K562 (cell line): ENCODE measurements around the gene TUT1. TPM values are rescaled to one million over a fixed set of nuclear protein-coding genes. Genes with fewer than 3 reads are reported as not detected.

Source experiments
- DDX20 ChIP-seq: fragments of 450-650 bp; IDR thresholded peaks from 2 replicates; pipeline ENCODE4 v1.6.1; 2016; ENCODE audit warnings: missing genetic modification characterization, low read depth, mild to moderate bottlenecking, missing compliant biosample characterization, moderate library complexity
- ELF2 ChIP-seq: fragments of 250-450 bp; sonication (Bioruptor Pico); IDR thresholded peaks from 2 replicates; pipeline ENCODE4 v1.5.0; 2021; ENCODE audit warnings: mild to moderate bottlenecking
- ELF4 ChIP-seq: fragments of 450-650 bp; formaldehyde crosslinking; IDR thresholded peaks from 2 replicates; pipeline ENCODE4 v1.4.0; 2022; ENCODE audit warnings: missing genetic modification characterization
- EP400 ChIP-seq: fragments of 450-650 bp; IDR thresholded peaks from 2 replicates; pipeline ENCODE4 v1.6.1; 2017; ENCODE audit warnings: antibody characterized with exemption, mild to moderate bottlenecking, moderate library complexity
- FOXA1 ChIP-seq: fragments of 450-650 bp; IDR thresholded peaks from 2 replicates; pipeline ENCODE4 v1.6.1; 2016; ENCODE audit warnings: mild to moderate bottlenecking, borderline replicate concordance
- HEY1 ChIP-seq: fragments of 250-450 bp; sonication (Bioruptor Pico); IDR thresholded peaks from 2 replicates; pipeline ENCODE4 v1.5.0; 2020; ENCODE audit warnings: mild to moderate bottlenecking, moderate library complexity, borderline replicate concordance
- HINFP ChIP-seq: fragments of 450-650 bp; conservative IDR thresholded peaks from 2 replicates; pipeline ENCODE4 v1.6.1; 2016; ENCODE audit warnings: missing genetic modification characterization, low read depth, mild to moderate bottlenecking, control low read depth, missing compliant biosample characterization
- NFE2L1 ChIP-seq: fragments of 450-650 bp; IDR thresholded peaks from 2 replicates; pipeline ENCODE4 v1.6.1; 2016; ENCODE audit warnings: missing genetic modification characterization, low read depth, mild to moderate bottlenecking, missing compliant biosample characterization, moderate library complexity, borderline replicate concordance
- PHTF2 ChIP-seq: fragments of 250-450 bp; sonication (Bioruptor Pico); IDR thresholded peaks from 2 replicates; pipeline ENCODE4 v1.5.0; 2021; ENCODE audit warnings: mild to moderate bottlenecking
- POLR2A ChIP-seq: fragments of 450-650 bp; conservative IDR thresholded peaks from 2 replicates; pipeline ENCODE4 v1.6.1; 2016
- PRDM10 ChIP-seq: fragments of 450-650 bp; IDR thresholded peaks from 2 replicates; pipeline ENCODE4 v1.6.1; 2018; ENCODE audit not compliant: partially characterized antibody
- PRPF4 ChIP-seq: fragments of 200-400 bp; formaldehyde crosslinking; IDR thresholded peaks from one replicate; pipeline ENCODE4 v1.6.1; 2017; ENCODE audit warnings: low read length, low read depth, mild to moderate bottlenecking; ENCODE audit not compliant: insufficient read depth, poor library complexity, severe bottlenecking
- SMARCE1 ChIP-seq: fragments of 450-650 bp; IDR thresholded peaks from 2 replicates; pipeline ENCODE4 v1.7.1; 2016; ENCODE audit warnings: mild to moderate bottlenecking
- SREBF1 ChIP-seq: fragments of 150-350 bp; IDR thresholded peaks from 2 replicates; pipeline ENCODE4 v1.6.1; 2014; ENCODE audit warnings: antibody characterized with exemption, low read depth, low read length, borderline replicate concordance
- ZNF41 ChIP-seq: fragments of 250-450 bp; sonication (Bioruptor Pico); conservative IDR thresholded peaks from 2 replicates; pipeline ENCODE4 v1.4.0; 2020; ENCODE audit warnings: mild to moderate bottlenecking
- polyA plus RNA-seq, 8 experiments: library from polyadenylated mRNA; depleted of rRNA in 4 of 8; stranded (reverse) in 5 of 8; unstranded in 3 of 8; fragments of >200 nt; fragmentation: Nextera tagmentation in 2 of 8; fragmentation: Illumina TruSeq in 1 of 8; extraction: Ambion mirVana in 2 of 8; extraction: Trizol in 1 of 8; gene quantifications; 2 replicates each; pipeline versions ENCODE4 v1.2.1 to v1.2.3, GENCODE V29; 2011 to 2014; ENCODE audit warnings: inconsistent platforms in 1 of 8, missing spikeins in 1 of 8
- total RNA-seq, 7 experiments: library from RNA; depleted of rRNA in 6 of 7; stranded (reverse); fragments of >200 nt in 6 of 7; fragmentation: Illumina TruSeq in 2 of 7; extraction: Trizol in 2 of 7; gene quantifications; 2 replicates each; pipeline versions ENCODE4 v1.2.1 to v1.2.3, GENCODE V29; 2011 to 2021; ENCODE audit warnings: low replicate concordance in 1 of 7
- TF ChIP-seq, protein P1 (sequence below): IDR thresholded peaks from 3 replicates; pipeline ENCODE4 v1.6.1; 2011; ENCODE audit warnings: borderline replicate concordance, mild to moderate bottlenecking, moderate library complexity; ENCODE audit not compliant: insufficient read length; ENCODE audit errors: extremely low read depth
- TF ChIP-seq, protein P2 (sequence below): fragments of 450-650 bp; IDR thresholded peaks from 2 replicates; pipeline ENCODE4 v1.6.1; 2017; ENCODE audit warnings: antibody characterized with exemption

The TUT1 gene
- total and polyA plus RNA-seq, 9 of the 15 experiments (the other 6 are each of a cell fraction or from before 2014, with no cell fraction given), result 0.66 to 44.3 (median 15.7) TPM

DNA sequence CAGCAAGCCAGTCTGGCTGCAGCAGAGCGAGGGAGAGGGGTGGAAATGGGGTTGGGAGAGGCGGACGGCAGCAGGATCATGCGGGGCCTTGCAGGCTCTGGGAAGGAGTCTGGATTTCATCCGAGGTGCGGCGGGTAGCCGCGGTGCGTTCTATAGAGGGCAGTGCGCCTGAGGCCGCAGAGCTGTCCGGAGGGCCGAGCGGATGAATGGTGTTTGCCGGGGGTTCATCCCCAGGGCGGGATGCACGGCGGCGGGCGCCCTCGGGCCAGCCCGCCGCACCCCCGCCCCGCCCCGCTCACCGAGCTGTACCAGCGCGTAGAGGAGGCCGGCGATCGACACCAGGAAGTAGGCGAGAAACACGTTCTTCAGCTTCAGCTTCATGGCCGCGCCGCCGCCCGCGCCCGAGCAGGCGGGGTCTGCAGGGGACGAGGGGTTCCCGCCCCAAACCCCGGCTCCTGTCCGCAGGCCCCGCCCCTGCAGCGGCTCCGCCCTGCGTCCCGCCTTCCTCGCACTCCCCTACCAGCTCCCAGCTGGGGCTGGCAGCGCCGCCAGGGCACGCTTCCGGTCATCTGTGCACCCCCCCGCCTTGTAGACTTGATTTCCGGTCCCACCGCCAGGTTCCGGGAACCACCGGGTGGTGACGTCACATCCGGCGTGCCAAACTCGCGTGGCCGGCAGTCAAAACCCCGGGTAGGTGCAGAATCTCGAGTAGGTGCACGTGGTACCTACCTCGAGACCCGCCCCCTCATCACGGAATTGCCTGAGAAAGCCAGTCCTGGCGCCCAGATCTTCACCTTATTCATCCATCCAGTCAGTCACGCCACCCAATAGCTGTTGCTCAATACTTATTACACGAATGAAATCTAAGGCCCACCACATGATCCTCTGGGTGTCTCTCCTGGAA is 30.5 kb upstream of the TUT1 start, which contains the start of gene B3GAT3 (continued):
- TF ChIP-seq HINFP (tag), result no peak
- TF ChIP-seq ELF4, result no peak; the same call in 1 of the 2 replicates
- no peak for TF ChIP-seq SREBF1
- peak; percentile 94 for TF ChIP-seq EP400
- TF ChIP-seq DDX20 (tag), result no peak
- TF ChIP-seq SMARCE1, result 0 out of 2 replicates have a peak, but pooled peaks have one; percentile 25
- no peak for TF ChIP-seq PRPF4
- TF ChIP-seq PRDM10, result peak; percentile 6
- TF ChIP-seq POLR2A, result peak; percentile 79
- TF ChIP-seq HEY1, result no peak
- peak; percentile 75 for TF ChIP-seq ELF2 (CRISPR knock-in tag)
- no peak for TF ChIP-seq PHTF2
- TF ChIP-seq ZNF41, result no peak
- no peak for TF ChIP-seq NFE2L1 (tag)
- TF ChIP-seq, protein P1, sequence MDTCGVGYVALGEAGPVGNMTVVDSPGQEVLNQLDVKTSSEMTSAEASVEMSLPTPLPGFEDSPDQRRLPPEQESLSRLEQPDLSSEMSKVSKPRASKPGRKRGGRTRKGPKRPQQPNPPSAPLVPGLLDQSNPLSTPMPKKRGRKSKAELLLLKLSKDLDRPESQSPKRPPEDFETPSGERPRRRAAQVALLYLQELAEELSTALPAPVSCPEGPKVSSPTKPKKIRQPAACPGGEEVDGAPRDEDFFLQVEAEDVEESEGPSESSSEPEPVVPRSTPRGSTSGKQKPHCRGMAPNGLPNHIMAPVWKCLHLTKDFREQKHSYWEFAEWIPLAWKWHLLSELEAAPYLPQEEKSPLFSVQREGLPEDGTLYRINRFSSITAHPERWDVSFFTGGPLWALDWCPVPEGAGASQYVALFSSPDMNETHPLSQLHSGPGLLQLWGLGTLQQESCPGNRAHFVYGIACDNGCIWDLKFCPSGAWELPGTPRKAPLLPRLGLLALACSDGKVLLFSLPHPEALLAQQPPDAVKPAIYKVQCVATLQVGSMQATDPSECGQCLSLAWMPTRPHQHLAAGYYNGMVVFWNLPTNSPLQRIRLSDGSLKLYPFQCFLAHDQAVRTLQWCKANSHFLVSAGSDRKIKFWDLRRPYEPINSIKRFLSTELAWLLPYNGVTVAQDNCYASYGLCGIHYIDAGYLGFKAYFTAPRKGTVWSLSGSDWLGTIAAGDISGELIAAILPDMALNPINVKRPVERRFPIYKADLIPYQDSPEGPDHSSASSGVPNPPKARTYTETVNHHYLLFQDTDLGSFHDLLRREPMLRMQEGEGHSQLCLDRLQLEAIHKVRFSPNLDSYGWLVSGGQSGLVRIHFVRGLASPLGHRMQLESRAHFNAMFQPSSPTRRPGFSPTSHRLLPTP, result no peak
- TF ChIP-seq FOXA1, result no peak
- TF ChIP-seq, protein P2, sequence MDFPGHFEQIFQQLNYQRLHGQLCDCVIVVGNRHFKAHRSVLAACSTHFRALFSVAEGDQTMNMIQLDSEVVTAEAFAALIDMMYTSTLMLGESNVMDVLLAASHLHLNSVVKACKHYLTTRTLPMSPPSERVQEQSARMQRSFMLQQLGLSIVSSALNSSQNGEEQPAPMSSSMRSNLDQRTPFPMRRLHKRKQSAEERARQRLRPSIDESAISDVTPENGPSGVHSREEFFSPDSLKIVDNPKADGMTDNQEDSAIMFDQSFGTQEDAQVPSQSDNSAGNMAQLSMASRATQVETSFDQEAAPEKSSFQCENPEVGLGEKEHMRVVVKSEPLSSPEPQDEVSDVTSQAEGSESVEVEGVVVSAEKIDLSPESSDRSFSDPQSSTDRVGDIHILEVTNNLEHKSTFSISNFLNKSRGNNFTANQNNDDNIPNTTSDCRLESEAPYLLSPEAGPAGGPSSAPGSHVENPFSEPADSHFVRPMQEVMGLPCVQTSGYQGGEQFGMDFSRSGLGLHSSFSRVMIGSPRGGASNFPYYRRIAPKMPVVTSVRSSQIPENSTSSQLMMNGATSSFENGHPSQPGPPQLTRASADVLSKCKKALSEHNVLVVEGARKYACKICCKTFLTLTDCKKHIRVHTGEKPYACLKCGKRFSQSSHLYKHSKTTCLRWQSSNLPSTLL, result no peak
